Uterus (tissue), 2 donors: ENCODE results near the gene PTH1R.

Experiments used
- CTCF ChIP-seq, 4 experiments: fragments of 200-600 bp in 2 of 4; fragments of 450-650 bp in 2 of 4; sonication (generic) in 2 of 4; IDR thresholded peaks; one replicate each; pipeline ENCODE4 v1.5.1; 2016 to 2019; ENCODE audit warnings: antibody characterized with exemption in 4 of 4, mild to moderate bottlenecking in 2 of 4, moderate library complexity in 1 of 4
- POLR2A ChIP-seq, 2 donors: fragments of 450-650 bp; IDR thresholded peaks; one replicate each; pipeline ENCODE4 v1.6.1; 2016; ENCODE audit warnings: antibody characterized with exemption in 2 of 2, mild to moderate bottlenecking in 1 of 2, moderate library complexity in 1 of 2

GRCh38 chr3:46888705-46889104 lies 11.2 kb downstream of the PTH1R start:
- TF ChIP-seq CTCF (IDR thresholded peaks at IDR 0.05) (no peak), POLR2A (IDR thresholded peaks at IDR 0.05) (no peak)
